Measurements from ENCODE around the gene IFT80.

- TF ChIP-seq CTCF (conservative IDR thresholded peaks at IDR 0.05; ENCODE audit: low read depth, low read length) (no peak), EZH2 (IDR thresholded peaks at IDR 0.05; ENCODE audit: borderline replicate concordance, low read depth, low read length, poor library complexity, severe bottlenecking) (no peak)
Measured at GRCh38 chr3:160296591-160296990, 102.4 kb downstream of the IFT80 start.

Data from A673 (cell line).